ENCODE measurements around the gene BROX. TPM values are rescaled to one million over a fixed set of nuclear protein-coding genes. Genes with fewer than 3 reads are reported as not detected.

The BROX gene
- total and polyA plus RNA-seq, 4 donors, result 6.0 to 28.3 (median 14.4) TPM

- TF ChIP-seq HNF4G (IDR thresholded peaks at IDR 0.05) (no peak), RAD21 (IDR thresholded peaks at IDR 0.05) (no peak), EGR1 (IDR thresholded peaks at IDR 0.05; ENCODE audit: low read depth in 2 of 2) (no peak), ATF3 (IDR thresholded peaks at IDR 0.05) (no peak), TAF1 (conservative IDR thresholded peaks at IDR 0.05) (no peak), ZBTB33 (IDR thresholded peaks at IDR 0.05) (no peak), GABPA (IDR thresholded peaks at IDR 0.05 in 1 of 2, conservative IDR thresholded peaks at IDR 0.05 in 1 of 2) (no peak), NR2F2 (IDR thresholded peaks at IDR 0.05) (no peak), FOXA1 (IDR thresholded peaks at IDR 0.05) (no peak)
- TF ChIP-seq, protein P1, sequence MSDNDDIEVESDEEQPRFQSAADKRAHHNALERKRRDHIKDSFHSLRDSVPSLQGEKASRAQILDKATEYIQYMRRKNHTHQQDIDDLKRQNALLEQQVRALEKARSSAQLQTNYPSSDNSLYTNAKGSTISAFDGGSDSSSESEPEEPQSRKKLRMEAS (IDR thresholded peaks at IDR 0.05), result no peak
- DNase-seq (ENCODE audit: low spot score), result no peak
- H3K27ac ChIP-seq (ENCODE audit: low read depth in 1 of 2, low read length in 2 of 2), result no peak overlapping the region
- H3K9me3 ChIP-seq (ENCODE audit: control insufficient read depth in 4 of 4, low read length in 3 of 4), result no peaks in the 10 kb centered on the region
- H3K9ac ChIP-seq (ENCODE audit: low read depth in 1 of 2, low read length in 2 of 2), result no peak overlapping the region
- H3K36me3 ChIP-seq (ENCODE audit: control insufficient read depth in 4 of 4, insufficient read depth in 3 of 4, low read depth in 1 of 4, low read length in 3 of 4), result no peaks in the 10 kb centered on the region
- H3K4me1 ChIP-seq (ENCODE audit: control insufficient read depth in 4 of 4, insufficient read depth in 4 of 4, low read length in 3 of 4), result no peaks in the 10 kb centered on the region
- WGBS, result 55% methylated on average over 3 of the region's 3 CpGs
- no peaks in the 10 kb centered on the region for H3K27me3 ChIP-seq (ENCODE audit: control insufficient read depth in 4 of 4, insufficient read depth in 4 of 4, low read length in 3 of 4)
- no peak overlapping the region for H3K4me3 ChIP-seq (ENCODE audit: low read depth in 1 of 3, low read length in 3 of 3)
These were observed 72.0 kb downstream of the BROX start for GRCh38 chr1:222784371-222784770.

Other genes starting within 250 kb of the BROX start
- gene HHIPL2, start 164.5 kb upstream of the BROX start, total RNA-seq, result under 1 TPM in 1 of 2 donors, not detected in 1; 0.25 TPM
- gene HHIPL2, start 164.5 kb upstream of the BROX start, polyA plus RNA-seq, result under 1 TPM in 1 of 2 donors, not detected in 1; 0.05 TPM
- gene TAF1A, start 122.6 kb upstream of the BROX start, total RNA-seq, result 1 to 10 TPM; 4.2 to 5.2 TPM
- 1 to 10 TPM; 1.1 to 1.6 TPM for gene TAF1A, start 122.6 kb upstream of the BROX start, polyA plus RNA-seq
- 10 to 100 TPM; 20.8 to 69.4 TPM for gene MIA3, start 94.5 kb upstream of the BROX start, total RNA-seq
- 10 to 100 TPM; 30.9 to 33.4 TPM for gene MIA3, start 94.5 kb upstream of the BROX start, polyA plus RNA-seq
- gene AIDA, start 73 bp upstream of the BROX start, total RNA-seq, result 10 to 100 TPM; 24.3 to 48.2 TPM
- gene AIDA, start 73 bp upstream of the BROX start, polyA plus RNA-seq, result 10 to 100 TPM in 1 of 2 donors, 1 to 10 TPM in 1; 9.3 to 18.7 TPM
- gene FAM177B, start 24.6 kb downstream of the BROX start, total RNA-seq, result under 1 TPM in 1 of 2 donors, not detected in 1; 0.17 TPM
- under 1 TPM in 1 of 2 donors, not detected in 1; 0.09 TPM for gene FAM177B, start 24.6 kb downstream of the BROX start, polyA plus RNA-seq
- 1 to 10 TPM; 2.2 to 4.2 TPM for gene DISP1, start 102.5 kb downstream of the BROX start, total RNA-seq
- 1 to 10 TPM; 1.6 to 2.9 TPM for gene DISP1, start 102.5 kb downstream of the BROX start, polyA plus RNA-seq